Stimulated activated CD4-positive, alpha-beta T cell treated with anti-CD3 and anti-CD28 coated beads, Interleukin-2, amount 100 ng/mL, for 24 hours (primary cell): Measurements from ENCODE around the gene TAL1.
"Not testable (repeated sequence)": the region's sequence is repeated elsewhere in the genome, so short reads cannot be mapped to it uniquely, and the experiment has no call there.

ENCODE experiments used
- DNase-seq, 2 donors: peaks; one replicate each; pipeline ENCODE4 v3.0.0-alpha.2; 2020

The TAL1 gene

DNA sequence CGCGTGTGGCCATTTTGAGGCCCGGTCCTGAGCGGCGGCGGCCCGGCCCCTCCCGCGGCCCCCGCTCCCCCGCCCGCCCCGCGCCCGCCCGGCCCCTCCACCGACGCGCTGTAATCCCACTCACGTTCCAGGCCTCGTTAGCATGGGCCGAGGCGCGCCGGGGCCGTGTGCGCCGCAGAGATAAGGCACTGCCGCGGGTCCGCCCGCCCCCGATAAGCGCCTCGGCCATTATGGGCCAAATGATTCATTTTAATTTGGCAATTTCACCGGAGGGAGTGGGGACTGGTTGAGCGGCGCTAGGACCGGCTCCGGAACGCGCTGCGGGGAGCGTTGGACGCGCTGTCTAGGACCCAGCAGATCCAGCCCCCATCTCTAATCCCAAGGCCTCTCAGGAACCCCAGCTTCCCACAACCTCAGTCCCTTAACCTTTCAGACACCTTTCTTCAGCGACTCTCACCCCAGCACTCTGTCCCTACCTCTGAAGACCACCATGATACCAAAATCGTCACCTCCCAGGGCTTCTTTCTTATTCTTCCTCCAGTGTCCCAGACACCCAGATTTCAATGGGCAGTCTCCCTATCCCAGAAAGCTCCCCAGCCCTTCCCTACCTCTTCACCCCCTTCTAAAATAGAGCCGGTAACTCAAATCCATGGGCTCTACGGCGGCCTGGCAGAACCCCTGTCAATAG is at the start of gene TAL1:
Gene TAL1, minus strand, starts transcription at position 39 of the 688 bp plus-strand sequence. CDS start 6,337 bp downstream, outside the sequence.
- no peak for DNase-seq

DNA sequence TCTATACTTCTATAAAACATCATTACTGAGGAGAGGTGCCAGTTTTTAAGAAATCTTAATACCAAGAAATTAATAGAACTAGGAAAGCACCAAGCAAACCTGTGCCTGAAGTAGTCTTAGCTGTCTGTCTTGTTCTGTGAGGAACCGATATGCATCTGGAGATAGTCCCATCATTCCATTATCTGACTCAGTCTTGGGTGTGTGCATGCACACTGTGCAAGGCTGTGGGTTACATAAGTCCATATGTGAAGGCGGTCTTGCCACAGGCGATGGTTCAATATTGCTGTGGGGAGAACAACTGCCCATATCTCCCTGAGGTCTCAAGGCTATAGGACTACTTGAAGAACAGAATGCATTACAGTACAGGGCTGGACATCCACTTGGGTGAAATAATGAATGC is 48.1 kb upstream of the TAL1 start:
- DNase-seq = no peak

DNA sequence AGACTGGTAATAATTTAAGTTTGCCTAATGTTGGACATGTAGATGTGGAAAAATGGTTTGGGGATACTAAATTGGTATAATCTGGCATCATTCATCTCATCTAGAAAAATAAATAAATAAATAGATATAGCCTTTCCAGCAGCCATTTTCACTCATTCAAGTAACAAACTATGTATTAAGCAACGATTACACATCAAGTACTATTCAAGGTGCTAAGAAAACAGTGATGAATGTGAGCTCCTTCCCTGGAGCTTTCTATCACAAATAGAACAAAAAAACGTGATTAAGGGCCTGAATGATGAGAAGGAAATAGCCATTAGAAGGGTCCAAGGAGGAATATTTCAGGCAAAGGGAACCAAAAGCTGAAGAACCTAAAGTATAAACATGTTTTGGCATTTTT is 44.8 kb upstream of the TAL1 start:
- DNase-seq = no peak

DNA sequence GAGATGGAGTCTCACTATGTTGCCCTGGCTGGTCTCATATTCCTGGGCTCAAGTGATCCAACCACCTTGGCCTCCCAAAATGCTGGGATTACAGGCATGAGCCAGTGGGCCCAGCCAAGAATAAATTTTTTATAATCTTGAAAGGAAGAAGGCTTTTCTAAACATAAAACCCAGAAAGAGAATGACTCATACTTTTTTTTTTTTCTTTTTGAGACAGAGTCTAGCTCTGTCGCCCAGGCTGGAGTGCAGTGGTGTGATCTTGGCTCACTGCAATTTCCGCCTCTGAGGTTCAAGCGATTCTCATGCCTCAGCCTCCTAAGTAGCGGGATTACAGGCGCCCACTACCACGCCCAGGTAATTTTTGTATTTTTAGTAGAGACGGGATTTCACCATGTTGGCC is 43.8 kb upstream of the TAL1 start:
- DNase-seq = not testable (repeated sequence)

DNA sequence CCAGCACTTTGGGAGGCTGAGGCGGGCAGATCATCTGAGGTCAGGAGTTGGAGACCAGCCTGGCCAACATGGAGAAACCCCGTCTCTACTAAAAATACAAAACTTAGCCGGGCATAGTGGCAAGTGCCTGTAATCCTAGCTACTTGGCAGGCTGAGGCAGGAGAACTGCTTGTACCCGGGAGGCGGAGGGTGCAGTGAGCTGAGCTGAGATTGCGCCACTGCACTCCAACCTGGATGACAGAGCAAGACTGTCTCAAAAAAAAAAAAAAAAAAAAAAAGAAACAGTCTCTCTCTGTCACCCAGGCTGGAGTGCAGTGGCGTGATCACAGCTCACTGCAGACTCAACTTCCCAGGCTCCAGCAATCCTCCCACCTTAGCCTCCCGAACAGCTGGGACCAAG is 33.5 kb upstream of the TAL1 start:
- DNase-seq = not testable (repeated sequence)

DNA sequence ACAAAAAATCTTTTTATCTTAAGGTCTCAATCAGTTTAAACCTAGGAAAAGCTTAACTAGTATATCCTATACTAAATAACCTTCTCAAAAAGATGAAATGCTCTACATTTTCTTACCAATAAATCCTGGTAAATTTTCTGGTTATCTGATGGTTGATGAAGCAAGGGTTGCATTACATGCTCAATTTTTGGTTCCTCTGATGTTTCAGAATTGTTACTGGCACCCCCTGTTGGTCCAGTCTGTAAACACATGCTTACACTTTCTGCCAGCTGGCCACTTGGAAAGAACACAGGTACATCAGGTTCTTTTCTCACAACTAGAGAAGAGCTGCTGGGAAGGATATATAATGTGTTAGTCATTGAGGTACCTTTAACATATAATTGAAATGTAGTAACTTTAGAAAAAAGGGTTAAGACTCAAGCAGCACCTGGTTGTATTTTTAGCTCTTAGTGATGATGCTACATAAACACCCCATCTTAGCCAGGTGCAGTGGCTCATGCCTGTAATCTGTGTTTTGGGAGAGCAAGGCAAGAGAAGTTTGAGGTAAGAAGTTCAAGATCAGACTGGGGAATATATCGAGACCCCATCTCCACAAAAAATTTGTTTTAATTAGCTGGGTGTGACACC is 30.9 kb upstream of the TAL1 start:
- DNase-seq = peak; percentile 38

DNA sequence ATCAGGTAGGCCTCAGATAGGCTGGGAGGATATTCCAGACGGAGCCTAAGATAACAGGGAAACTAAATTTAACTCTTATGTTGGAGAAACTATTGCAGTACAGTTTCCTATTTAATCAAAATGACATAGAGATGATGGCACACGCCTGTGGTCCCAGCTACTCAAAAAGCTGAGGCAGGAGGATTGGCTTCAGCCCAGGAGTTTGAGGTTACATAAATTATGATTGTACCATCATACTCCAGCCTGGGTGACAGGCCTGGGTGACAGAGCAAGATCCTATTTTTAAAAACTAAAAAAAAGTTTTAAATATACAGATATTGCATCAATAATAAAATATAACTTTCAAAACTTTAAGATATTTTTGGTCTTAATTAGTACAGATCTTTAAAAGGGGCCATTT is 25.2 kb upstream of the TAL1 start:
- DNase-seq = no peak

DNA sequence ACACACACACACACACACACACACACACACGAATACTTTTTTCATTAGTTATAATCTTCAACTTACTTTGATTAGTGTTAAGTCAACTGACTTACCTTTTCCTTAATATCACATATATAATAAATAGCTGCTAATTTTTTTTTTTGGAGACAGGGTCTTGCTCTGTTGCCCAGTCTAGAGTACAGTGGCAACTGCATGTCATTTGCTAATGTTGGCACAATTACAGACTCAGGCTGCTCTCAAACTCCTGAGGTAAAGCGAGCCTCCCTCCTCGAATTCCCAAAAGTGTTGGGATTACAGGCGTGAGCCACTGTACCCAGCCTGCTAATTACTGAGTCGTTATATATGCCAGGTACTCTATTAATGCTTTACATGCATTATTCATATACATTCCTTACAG is 20.8 kb upstream of the TAL1 start:
- no peak for DNase-seq

DNA sequence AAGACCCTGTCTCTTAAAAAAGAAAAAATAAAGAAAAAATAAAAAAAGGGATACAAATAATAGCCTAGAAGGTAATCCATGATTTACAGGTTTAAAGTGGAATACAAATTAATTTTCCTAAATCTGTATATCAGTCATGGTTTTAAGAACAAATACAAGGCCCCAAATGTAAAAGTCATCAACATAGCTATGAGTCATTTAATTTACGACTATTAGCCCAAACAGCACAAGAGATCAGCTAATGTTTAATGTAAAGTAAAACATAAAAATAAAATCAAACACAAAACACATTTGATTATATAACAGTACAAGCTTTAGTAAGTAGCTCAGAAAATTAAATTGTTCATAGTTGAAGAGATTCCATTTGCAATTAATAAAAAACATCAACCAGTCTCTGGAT is 20.3 kb upstream of the TAL1 start:
- DNase-seq = no peak

DNA sequence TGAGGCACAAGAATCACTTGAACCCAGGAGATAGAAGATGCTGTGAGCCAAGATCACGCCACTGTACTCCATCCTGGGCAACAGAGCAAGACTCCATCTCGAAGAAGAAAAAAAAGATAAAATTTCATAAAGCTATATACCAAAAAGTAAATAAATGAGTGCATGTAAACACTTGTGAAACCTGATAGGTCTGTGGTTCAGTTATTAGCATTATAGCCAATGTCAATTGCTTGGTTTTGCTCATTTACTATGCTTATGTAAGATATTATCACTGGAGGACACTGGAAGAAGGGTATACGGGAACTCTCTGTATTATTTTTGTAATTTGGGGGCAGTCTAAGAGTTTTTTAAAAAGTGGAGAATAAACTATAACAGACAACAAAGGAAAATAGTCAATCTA is 17.7 kb upstream of the TAL1 start:
- no peak for DNase-seq

DNA sequence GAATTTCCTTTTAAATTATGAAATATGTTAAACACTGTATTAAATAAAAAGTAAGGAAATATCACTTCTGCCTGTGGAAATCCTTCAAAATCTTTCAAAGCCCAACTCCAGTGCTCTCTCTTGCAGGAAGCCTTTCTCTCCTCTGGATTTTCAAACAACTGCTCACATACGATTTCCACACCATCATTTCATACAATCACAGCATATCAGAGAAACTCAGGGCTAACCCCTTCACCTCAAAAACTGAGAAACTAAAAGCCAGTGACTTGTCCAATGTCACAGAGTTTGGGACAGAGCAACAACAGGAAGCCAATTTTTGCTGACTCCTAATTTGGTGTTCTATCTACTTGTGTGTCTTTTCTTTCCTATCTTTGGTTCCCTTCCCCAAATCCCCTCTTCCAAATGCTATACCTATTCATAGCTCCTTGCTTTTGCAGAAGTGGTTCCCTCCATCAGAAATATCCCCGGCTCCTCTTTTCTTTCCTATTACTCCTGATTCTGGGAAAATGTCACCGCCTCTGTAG is 12.4 kb upstream of the TAL1 start:
- no peak for DNase-seq

DNA sequence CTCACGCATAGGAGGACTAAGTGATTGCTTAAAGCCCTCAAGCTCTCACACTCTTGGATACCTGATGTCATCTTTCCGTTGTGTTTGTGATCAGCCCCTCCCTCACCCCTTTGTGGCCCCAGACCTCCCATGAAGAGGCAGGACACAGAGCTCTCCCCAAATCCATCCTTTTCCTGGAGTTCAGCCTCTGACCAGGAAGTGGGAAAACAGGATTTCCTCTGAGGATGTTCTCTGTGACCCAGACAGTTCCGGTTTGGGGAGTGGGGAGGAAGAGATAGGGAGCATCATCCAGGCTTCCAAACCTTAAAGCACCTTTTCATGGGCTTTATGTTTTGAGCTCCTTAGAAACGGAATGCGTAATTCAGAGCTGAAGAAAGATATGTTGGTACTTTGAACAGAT is 11.9 kb upstream of the TAL1 start:
- no peak for DNase-seq

DNA sequence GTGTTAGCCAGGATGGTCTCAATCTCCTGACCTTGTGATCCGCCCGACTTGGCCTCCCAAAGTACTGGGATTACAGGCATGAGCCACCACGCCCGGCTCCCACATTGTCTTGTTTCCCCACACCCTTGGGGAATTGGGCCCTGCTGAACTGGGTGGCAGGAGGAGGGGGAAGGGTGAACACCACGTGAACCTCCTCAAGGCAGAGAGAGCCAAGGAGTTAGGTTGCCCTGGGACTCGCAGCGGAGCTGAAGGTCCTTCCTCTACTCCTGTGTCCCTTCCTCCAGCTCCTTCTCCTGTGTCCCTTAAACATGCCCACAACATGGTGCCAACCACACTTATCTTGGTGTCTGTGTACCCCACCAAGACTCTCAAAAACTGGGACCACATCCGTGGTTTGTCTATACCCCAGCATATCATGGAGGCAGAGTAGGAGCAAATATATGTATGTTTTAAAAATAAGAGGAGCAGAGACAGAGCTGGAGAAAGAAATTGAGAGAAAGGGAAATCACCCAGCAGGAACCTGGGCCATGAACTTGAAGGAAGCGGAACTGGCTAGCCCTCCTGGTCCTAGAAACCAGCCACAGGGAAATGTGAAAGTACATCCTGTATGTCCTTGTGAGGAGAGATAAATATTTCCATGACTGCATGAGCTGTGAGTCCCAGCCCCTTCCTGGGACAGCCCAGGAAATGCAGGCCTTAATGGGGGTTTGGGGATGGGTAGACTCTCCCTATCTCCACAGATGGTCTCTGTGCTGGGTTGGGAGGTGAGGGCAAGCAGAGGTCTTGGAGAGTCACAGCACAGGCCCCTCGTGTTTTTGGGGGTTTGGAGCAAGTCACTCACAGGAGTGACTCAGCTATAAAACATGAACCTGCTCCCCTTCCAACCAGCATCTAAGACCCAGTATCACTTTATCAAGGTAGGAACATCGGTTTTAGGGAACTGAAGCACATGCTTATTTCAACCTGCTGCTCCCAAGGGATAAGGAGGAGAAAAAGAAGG is 9.4 kb upstream of the TAL1 start:
- no peak for DNase-seq

DNA sequence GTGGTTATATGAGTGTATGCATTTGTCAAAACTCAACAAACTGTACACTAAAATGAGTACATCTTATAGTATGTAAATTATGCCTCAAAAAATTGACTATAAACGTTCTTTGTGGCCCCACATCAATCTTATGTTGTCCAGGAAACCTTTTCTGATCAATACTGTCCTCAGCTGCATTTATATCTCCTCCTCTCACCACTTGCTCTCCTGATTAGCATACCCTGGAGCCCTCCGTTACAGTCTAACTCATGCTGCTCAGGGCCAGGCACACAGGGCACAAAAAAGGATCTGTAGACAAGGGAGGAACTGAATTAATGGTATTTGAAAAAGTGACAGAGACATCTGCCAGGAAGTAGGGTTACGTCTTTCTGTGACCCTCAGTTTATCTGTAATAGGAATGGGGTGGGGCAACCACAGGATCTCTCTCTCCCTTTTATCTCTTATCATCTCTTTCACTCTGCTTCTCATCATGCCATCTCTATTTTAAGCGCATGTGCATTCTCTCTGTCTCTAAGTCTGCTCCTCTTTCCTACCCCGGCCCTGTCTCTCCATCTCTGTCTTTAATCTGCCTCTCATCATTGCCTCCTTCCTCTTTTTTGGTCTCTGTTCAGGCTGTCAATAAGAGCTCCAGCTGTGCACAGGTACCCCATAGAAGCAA is 7.0 kb upstream of the TAL1 start:
- no peak for DNase-seq

DNA sequence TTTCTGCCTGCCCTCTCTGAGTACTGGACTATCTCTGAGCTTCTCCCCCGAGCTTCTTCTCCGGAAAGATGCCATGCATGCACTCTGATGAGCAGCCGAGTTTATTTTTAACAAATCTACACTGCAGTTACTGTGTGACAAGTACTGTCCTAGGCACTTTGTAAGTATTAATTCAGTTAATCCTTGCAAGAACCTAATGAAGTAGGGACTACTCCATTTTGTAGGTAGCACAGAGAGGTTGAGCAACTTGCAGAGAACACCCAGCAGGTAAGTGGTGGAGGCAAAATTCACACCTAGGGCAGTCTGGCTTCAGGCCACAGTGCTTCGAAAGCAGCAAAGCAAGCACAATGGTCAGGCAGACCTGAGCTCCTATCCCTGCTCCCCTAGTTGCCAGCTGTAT is 3.8 kb upstream of the TAL1 start:
- no peak for DNase-seq

DNA sequence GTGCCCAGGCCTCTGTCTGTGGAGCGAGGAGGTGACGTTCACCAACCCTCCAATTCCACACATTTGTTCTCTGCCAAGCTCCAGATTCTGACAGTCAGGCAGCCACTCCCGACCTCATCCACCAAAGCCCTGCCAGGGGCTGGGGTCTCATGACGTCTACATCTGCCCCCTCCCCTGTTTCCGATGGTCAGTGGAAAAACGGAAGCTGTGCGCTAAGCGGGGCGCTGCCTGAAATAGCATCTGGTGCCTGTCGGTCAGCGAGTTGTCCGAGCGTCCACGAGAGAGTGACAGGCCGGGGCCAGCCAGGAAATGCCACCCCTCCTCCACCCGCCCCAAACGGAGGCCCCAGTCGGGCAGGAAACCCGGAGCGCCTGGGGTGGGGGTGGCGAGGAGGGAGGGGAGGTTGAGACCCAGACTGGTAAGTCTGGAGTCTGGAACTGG is 3.2 kb upstream of the TAL1 start:
- DNase-seq = no peak

DNA sequence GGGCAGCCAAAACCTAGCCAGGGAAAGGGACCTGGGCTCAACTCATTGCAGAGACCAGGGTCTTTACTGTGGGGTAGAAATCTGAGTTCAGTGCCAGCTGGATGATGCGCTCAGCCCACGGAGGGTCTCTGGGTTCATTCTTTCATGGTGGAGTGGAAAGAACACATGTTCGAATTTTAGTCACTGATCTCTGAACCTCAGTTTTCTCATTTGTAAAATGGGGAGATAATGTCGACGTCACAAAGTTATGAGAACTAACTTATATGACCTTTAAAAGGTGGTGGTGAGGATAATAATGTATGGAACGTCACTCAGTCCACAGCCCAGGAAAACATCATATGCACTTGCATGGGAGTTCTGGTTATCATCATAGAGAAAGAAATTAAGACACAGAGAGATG is 1.2 kb upstream of the TAL1 start:
- DNase-seq = no peak

DNA sequence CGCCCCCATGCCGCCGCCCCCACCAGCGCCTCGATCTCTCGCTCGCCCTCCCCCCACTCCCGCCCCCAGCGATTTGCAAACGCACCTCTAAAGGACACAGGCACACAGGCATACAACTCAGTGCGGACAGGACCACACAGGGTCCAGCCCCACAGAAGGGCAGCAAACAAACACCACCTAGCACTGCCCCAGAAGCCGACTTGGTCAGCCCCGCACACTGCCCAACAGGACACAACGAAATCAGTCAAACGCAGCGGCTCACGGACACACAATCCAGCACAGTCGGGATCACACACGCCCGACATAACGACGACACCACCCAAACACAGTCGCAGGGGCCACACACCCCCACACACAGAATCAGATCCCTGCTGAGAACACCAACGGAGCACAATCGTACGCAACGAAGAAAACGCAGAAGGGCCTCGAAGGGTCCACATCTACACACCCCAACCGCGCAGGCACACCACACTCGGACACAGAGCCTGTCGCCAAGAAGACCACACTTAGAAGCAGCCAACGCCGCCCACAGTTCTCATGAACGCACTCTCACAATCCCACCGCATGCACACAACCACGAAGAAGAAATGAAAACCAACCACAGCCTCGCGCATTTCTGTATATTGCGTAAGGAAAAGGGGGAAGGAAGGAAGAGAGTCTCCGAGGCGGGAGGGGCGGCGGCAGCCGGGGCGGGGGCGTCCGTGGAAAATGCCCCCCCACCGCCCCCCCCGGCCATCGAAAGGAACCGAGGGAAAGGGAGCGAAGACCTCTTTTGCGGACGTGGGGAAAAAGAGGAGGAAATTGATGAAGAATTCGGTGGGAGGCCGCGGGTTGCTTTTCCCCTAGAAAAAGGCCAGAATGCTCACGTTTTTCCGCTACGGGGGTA is 481 bp downstream of the TAL1 start:
- DNase-seq = peak; percentile 14 to 31

DNA sequence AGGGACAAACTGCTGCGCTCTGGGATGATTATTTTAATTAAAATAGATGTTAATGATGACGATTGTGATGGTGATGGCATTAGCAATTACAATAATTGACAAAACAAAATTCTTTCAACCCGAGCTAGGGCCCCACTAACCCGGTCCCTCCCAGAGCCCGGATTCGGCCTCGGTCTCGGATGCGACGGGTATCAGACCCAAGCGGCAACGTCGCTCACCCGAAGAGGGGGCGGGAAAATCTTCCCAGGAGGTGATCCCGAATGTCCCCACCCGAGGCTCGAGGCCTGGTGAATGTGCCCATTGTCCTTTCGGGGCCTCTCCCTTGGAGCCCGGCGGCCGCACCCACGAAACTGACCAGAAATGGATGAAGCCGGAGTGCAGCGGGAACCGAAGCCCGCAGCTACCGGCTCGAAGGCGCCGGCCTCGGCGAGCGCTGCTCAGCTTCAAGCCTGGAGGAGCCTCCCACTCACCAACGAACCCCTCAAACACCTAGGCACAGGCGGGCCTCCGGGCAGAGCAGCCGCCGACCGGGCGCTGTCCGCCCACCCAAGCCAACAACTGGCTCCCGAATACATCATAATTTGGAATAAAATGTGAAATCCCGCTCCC is 1.2 kb downstream of the TAL1 start:
- DNase-seq = peak in 1 of 2 donors; percentile 31

DNA sequence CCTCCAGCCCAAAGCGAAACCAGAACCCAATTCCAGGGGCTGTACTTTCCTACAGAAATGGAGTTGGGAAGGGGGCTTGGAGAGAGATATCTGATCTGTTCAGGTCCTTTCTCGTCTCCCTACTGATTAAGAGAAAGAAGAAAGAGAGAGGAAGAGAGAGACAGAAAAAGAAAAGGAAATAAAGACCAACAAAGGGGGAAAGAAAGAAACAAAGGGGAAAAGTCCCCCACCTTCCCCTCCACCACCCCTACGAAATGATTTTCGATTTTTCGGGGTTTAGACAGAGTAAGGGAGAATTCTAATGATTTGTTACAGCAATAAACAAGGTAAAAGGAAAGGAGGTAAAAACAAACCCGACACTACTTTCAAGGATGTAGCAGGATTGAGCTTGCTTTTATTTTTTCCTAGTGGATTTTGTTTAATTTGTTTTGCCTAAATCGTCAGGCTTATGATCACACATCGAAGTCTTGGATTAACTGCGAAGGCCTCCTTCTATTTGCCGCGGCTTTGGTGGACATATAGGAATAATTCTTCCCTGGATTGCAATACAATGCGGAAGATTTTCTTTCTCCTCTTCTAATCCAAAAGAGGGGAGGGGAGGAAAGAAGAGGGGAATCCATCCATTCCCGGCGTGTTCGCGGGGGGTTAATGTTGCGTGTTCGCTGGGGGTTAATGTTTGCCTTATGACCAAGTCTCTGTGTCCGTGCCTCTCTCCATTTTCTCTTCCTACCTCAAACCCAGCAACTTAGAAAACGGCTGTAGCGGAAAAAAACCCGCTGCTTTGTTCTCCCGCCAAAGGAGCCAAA is 1.9 kb downstream of the TAL1 start:
- DNase-seq = no peak
